ENCODE data around the gene VPS52.
"Not testable (repeated sequence)": the region's sequence is repeated elsewhere in the genome, so short reads cannot be mapped to it uniquely, and the experiment has no call there.

Gene VPS52

GRCh38 chr6:33278810-33279209, 7.1 kb upstream of the VPS52 start:
- no peak for DNase-seq

- DNase-seq: no peak
Measured at GRCh38 chr6:33278392-33278741, 6.7 kb upstream of the VPS52 start.

GRCh38 chr6:33277663-33278391, 6.2 kb upstream of the VPS52 start:
- no peak for DNase-seq

GRCh38 chr6:33276864-33277662, 5.4 kb upstream of the VPS52 start, which contains the start of gene B3GALT4:
TSS of gene B3GALT4 (plus strand) at chr6:33277123. CDS start at chr6:33277420, 297 bp downstream.
- no peak for DNase-seq

GRCh38 chr6:33276581-33276863, 4.8 kb upstream of the VPS52 start:
- no peak for DNase-seq

GRCh38 chr6:33275795-33276580, 4.3 kb upstream of the VPS52 start:
- DNase-seq: not testable (repeated sequence)

GRCh38 chr6:33273924-33274902, 2.5 kb upstream of the VPS52 start:
- DNase-seq: no peak

GRCh38 chr6:33273129-33273923, 1.6 kb upstream of the VPS52 start:
- no peak for DNase-seq

GRCh38 chr6:33272275-33273128, 826 bp upstream of the VPS52 start:
- no peak for DNase-seq

GRCh38 chr6:33271117-33271467, 584 bp downstream of the VPS52 start:
- no peak for DNase-seq

GRCh38 chr6:33264015-33264414, 7.7 kb downstream of the VPS52 start:
- no peak for DNase-seq

GRCh38 chr6:33262490-33262889, 9.2 kb downstream of the VPS52 start:
- not testable (repeated sequence) for DNase-seq

- DNase-seq: no peak
Measured at GRCh38 chr6:33259032-33259431, 12.6 kb downstream of the VPS52 start.

GRCh38 chr6:33254591-33254990, 17.1 kb downstream of the VPS52 start:
- no peak for DNase-seq

- DNase-seq: no peak
Measured at GRCh38 chr6:33252759-33253158, 18.9 kb downstream of the VPS52 start.

GRCh38 chr6:33251395-33252012, 20.2 kb downstream of the VPS52 start:
- DNase-seq: no peak

GRCh38 chr6:33250731-33251130, 20.9 kb downstream of the VPS52 start:
- no peak for DNase-seq

- DNase-seq: no peak
Measured at GRCh38 chr6:33249732-33250630, 21.7 kb downstream of the VPS52 start.
